CD4-positive, alpha-beta T cell treated with Interleukin-10 for 1 hour (primary cell): ENCODE measurements around the gene KIF16B.
"Not testable (repeated sequence)": the region's sequence is repeated elsewhere in the genome, so short reads cannot be mapped to it uniquely, and the experiment has no call there.

Source experiments
- DNase-seq: peaks from one replicate; pipeline ENCODE4 v3.0.0-alpha.2; 2020

Gene KIF16B

GRCh38 chr20:16236589-16237241, 336.5 kb downstream of the KIF16B start:
- DNase-seq, result no peak

GRCh38 chr20:16230402-16230801, 342.8 kb downstream of the KIF16B start:
- DNase-seq, result no peak

GRCh38 chr20:16229813-16230212, 343.4 kb downstream of the KIF16B start:
- DNase-seq, result no peak

GRCh38 chr20:16228722-16229121, 344.5 kb downstream of the KIF16B start:
- DNase-seq, result no peak

- DNase-seq, result not testable (repeated sequence)
Observed at GRCh38 chr20:16226961-16227360, 346.3 kb downstream of the KIF16B start.

GRCh38 chr20:16224836-16225235, 348.4 kb downstream of the KIF16B start:
- no peak for DNase-seq

GRCh38 chr20:16222859-16223411, 350.3 kb downstream of the KIF16B start:
- no peak for DNase-seq
